K562 (cell line): ENCODE data around the gene FKBP2. TPM values are rescaled to one million over a fixed set of nuclear protein-coding genes. Genes with fewer than 3 reads are reported as not detected.
A peak's percentile ranks its signal among the peaks of the same experiment; 100 is the strongest.

Experiments used
- CREB3L1 ChIP-seq: fragments of 450-650 bp; IDR thresholded peaks from 2 replicates; pipeline ENCODE4 v1.6.1; 2014; ENCODE audit warnings: low read depth, mild to moderate bottlenecking, moderate library complexity, borderline replicate concordance
- ELF1 ChIP-seq: fragments of 200-800 bp; sonication (Bioruptor generic); IDR thresholded peaks from 2 replicates; pipeline ENCODE4 v1.6.1; 2016; ENCODE audit warnings: missing genetic modification characterization, missing compliant biosample characterization
- ESRRA ChIP-seq: fragments of 450-650 bp; IDR thresholded peaks from 2 replicates; pipeline ENCODE4 v1.6.1; 2014; ENCODE audit warnings: low read depth, mild to moderate bottlenecking, moderate library complexity, borderline replicate concordance
- HDAC1 ChIP-seq, 2 experiments: fragments of 450-650 bp; IDR thresholded peaks; 2 replicates each; pipeline ENCODE4 v1.6.1; 2016 to 2017; ENCODE audit warnings: inconsistent platforms in 1 of 2, mild to moderate bottlenecking in 1 of 2, moderate library complexity in 1 of 2
- ILF3 ChIP-seq: fragments of 450-650 bp; IDR thresholded peaks from 2 replicates; pipeline ENCODE4 v1.6.1; 2018; ENCODE audit warnings: antibody characterized with exemption, mild to moderate bottlenecking, moderate library complexity, borderline replicate concordance
- MTA2 ChIP-seq: fragments of 450-650 bp; IDR thresholded peaks from 2 replicates; pipeline ENCODE4 v1.6.1; 2016; ENCODE audit warnings: low read depth
- NR2C1 ChIP-seq, 2 experiments: fragments of 450-650 bp; IDR thresholded peaks; 2 replicates each; pipeline ENCODE4 v1.6.1; 2017; ENCODE audit warnings: mild to moderate bottlenecking in 2 of 2, antibody characterized with exemption in 1 of 2, inconsistent platforms in 1 of 2, missing compliant biosample characterization in 1 of 2, missing genetic modification characterization in 1 of 2
- TAF7 ChIP-seq: fragments of 450-650 bp; IDR thresholded peaks from 2 replicates; pipeline ENCODE4 v1.6.1; 2016; ENCODE audit warnings: missing genetic modification characterization, missing compliant biosample characterization
- TEAD4 ChIP-seq, 2 experiments: sonication (generic) in 1 of 2; formaldehyde crosslinking in 1 of 2; IDR thresholded peaks; 2 replicates each; pipeline versions ENCODE4 v1.6.1 to v1.8.0; 2012 to 2022; ENCODE audit warnings: borderline replicate concordance in 1 of 2, inconsistent platforms in 1 of 2, low read length in 1 of 2, mild to moderate bottlenecking in 1 of 2, missing genetic modification reagents in 1 of 2
- THRAP3 ChIP-seq: fragments of 450-650 bp; IDR thresholded peaks from 2 replicates; pipeline ENCODE4 v1.6.1; 2016; ENCODE audit warnings: mild to moderate bottlenecking, inconsistent platforms, borderline replicate concordance
- XRCC3 ChIP-seq: fragments of 450-650 bp; IDR thresholded peaks from 2 replicates; pipeline ENCODE4 v1.6.1; 2017; ENCODE audit warnings: mild to moderate bottlenecking, moderate library complexity
- ZBTB40 ChIP-seq, 2 experiments: fragments of 450-650 bp in 1 of 2; sonication (generic) in 1 of 2; formaldehyde crosslinking in 1 of 2; IDR thresholded peaks; 2 replicates each; pipeline versions ENCODE4 v1.7.1 to v1.9.0; 2016 to 2022; ENCODE audit warnings: inconsistent platforms in 1 of 2, mild to moderate bottlenecking in 1 of 2, missing genetic modification reagents in 1 of 2
- polyA plus RNA-seq, 8 experiments: library from polyadenylated mRNA; depleted of rRNA in 4 of 8; stranded (reverse) in 5 of 8; unstranded in 3 of 8; fragments of >200 nt; fragmentation: Nextera tagmentation in 2 of 8; fragmentation: Illumina TruSeq in 1 of 8; extraction: Ambion mirVana in 2 of 8; extraction: Trizol in 1 of 8; gene quantifications; 2 replicates each; pipeline versions ENCODE4 v1.2.1 to v1.2.3, GENCODE V29; 2011 to 2014; ENCODE audit warnings: inconsistent platforms in 1 of 8, missing spikeins in 1 of 8
- total RNA-seq, 7 experiments: library from RNA; depleted of rRNA in 6 of 7; stranded (reverse); fragments of >200 nt in 6 of 7; fragmentation: Illumina TruSeq in 2 of 7; extraction: Trizol in 2 of 7; gene quantifications; 2 replicates each; pipeline versions ENCODE4 v1.2.1 to v1.2.3, GENCODE V29; 2011 to 2021; ENCODE audit warnings: low replicate concordance in 1 of 7

The FKBP2 gene
- total and polyA plus RNA-seq, 9 of the 15 experiments (the other 6 are each of a cell fraction or from before 2014, with no cell fraction given): 3.5 to 151 (median 58.1) TPM

- TF ChIP-seq CREB3L1: no peak
- TF ChIP-seq ILF3: no peak
- no peak for TF ChIP-seq ELF1 (tag)
- peak in 1 of 2 experiments; percentile 35; a peak in 1 of 4 replicates for TF ChIP-seq HDAC1 (IDR thresholded peaks at IDR 0.05)
- peak; percentile 69 for TF ChIP-seq MTA2
- no peak for TF ChIP-seq ZBTB40 (IDR thresholded peaks at IDR 0.05)
- TF ChIP-seq ZBTB40 (CRISPR knock-in tag; IDR thresholded peaks at IDR 0.05): no peak
- no peak for TF ChIP-seq TAF7
- TF ChIP-seq NR2C1 (IDR thresholded peaks at IDR 0.05): peak; percentile 99
- peak; percentile 98 for TF ChIP-seq NR2C1 (tag; IDR thresholded peaks at IDR 0.05)
- no peak for TF ChIP-seq XRCC3
- no peak for TF ChIP-seq THRAP3
- TF ChIP-seq ESRRA: peak; percentile 75
- no peak for TF ChIP-seq TEAD4 (IDR thresholded peaks at IDR 0.05; ENCODE audit: low read length)
- TF ChIP-seq TEAD4 (CRISPR knock-in tag; IDR thresholded peaks at IDR 0.05; ENCODE audit: borderline replicate concordance): no peak
Measured at GRCh38 chr11:64259533-64260067, 18.7 kb downstream of the FKBP2 start (continued).
